Kidney tubule cell (primary cell): Measurements from ENCODE around the gene LIN54.
"Not testable (repeated sequence)": the region's sequence is repeated elsewhere in the genome, so short reads cannot be mapped to it uniquely, and the experiment has no call there.

ENCODE experiments used
- DNase-seq: peaks from one replicate; pipeline ENCODE4 v3.0.0-alpha.2; 2018; ENCODE audit warnings: low spot score

LIN54 gene

GRCh38 chr4:83012200-83012686 is 1.6 kb upstream of the LIN54 start:
- peak; percentile 38 for DNase-seq

- peak; percentile 36 for DNase-seq
Observed at GRCh38 chr4:83011689-83012199, 1.1 kb upstream of the LIN54 start.

- peak; percentile 36 for DNase-seq
Observed at GRCh38 chr4:83010111-83010521, 507 bp downstream of the LIN54 start.

GRCh38 chr4:83009529-83009928 is 1.1 kb downstream of the LIN54 start:
- DNase-seq: no peak

GRCh38 chr4:83003044-83003791 is 7.4 kb downstream of the LIN54 start:
- DNase-seq: not testable (repeated sequence)

GRCh38 chr4:83002329-83002728 is 8.3 kb downstream of the LIN54 start:
- DNase-seq: no peak

- DNase-seq: no peak
Observed at GRCh38 chr4:82998898-82999297, 11.7 kb downstream of the LIN54 start.

- DNase-seq: no peak
Observed at GRCh38 chr4:82994834-82995233, 15.8 kb downstream of the LIN54 start.

GRCh38 chr4:82989575-82990429 is 20.8 kb downstream of the LIN54 start:
- peak; percentile 15 for DNase-seq

- no peak for DNase-seq
Observed at GRCh38 chr4:82988323-82988832, 22.2 kb downstream of the LIN54 start.

GRCh38 chr4:82987519-82987918 is 23.1 kb downstream of the LIN54 start:
- DNase-seq: not testable (repeated sequence)

- DNase-seq: peak; percentile 72
Observed at GRCh38 chr4:82984459-82984858, 26.2 kb downstream of the LIN54 start.

GRCh38 chr4:82983444-82983843 is 27.2 kb downstream of the LIN54 start:
- DNase-seq: no peak

- no peak for DNase-seq
Observed at GRCh38 chr4:82981138-82981537, 29.5 kb downstream of the LIN54 start.

GRCh38 chr4:82975792-82976191 is 34.8 kb downstream of the LIN54 start:
- DNase-seq: no peak

GRCh38 chr4:82969414-82969813 is 41.2 kb downstream of the LIN54 start:
- DNase-seq: no peak

GRCh38 chr4:82968972-82969371 is 41.7 kb downstream of the LIN54 start:
- DNase-seq: no peak

GRCh38 chr4:82965763-82966162 is 44.9 kb downstream of the LIN54 start:
- no peak for DNase-seq

GRCh38 chr4:82957045-82957444 is 53.6 kb downstream of the LIN54 start:
- no peak for DNase-seq

- DNase-seq: no peak
Observed at GRCh38 chr4:82954212-82954611, 56.4 kb downstream of the LIN54 start.

- DNase-seq: no peak
Observed at GRCh38 chr4:82951196-82951595, 59.4 kb downstream of the LIN54 start.

GRCh38 chr4:82948647-82949204 is 61.9 kb downstream of the LIN54 start:
- DNase-seq: peak; percentile 48
